Panc1 (cell line): Measurements from ENCODE around the gene CD151. TPM values are rescaled to one million over a fixed set of nuclear protein-coding genes. Genes with fewer than 3 reads are reported as not detected.
A peak's percentile ranks its signal among the peaks of the same experiment; 100 is the strongest.

ENCODE experiments used
- ATAC-seq: fragments of 200-7000 bp; cut with Tn5 transposase; 2 replicates; pipeline ENCODE4 v1.9.1; 2020; ENCODE audit warnings: mild to moderate bottlenecking, moderate library complexity
- BruUV-seq: library from RNA; stranded (reverse); fragments of 400-500 nt; replicated peaks from 2 replicates; lab custom pipeline; 2021; lab: Mats Ljungman, UMichigan
- CTCF ChIA-PET: fragments of 300-600 bp; sonication (Branson Sonifier 250); formaldehyde crosslinking; loops from one replicate; lab custom pipeline; 2022; ENCODE audit warnings: antibody characterized with exemption; lab: Charles Lee
- POLR2A ChIA-PET: fragments of 300-600 bp; sonication (Branson Sonifier 250); formaldehyde crosslinking; loops from one replicate; lab custom pipeline; 2022; ENCODE audit warnings: antibody characterized with exemption; lab: Charles Lee
- DNase-seq: peaks from one replicate; pipeline ENCODE4 v3.0.0-alpha.2; 2010; ENCODE audit warnings: low read depth, low spot score
- H3K27ac ChIP-seq: 2 replicates; pipeline ENCODE4 v1.5.1; 2011; ENCODE audit warnings: mild to moderate bottlenecking, low read length, inconsistent platforms
- H3K27me3 ChIP-seq: fragments of 200-500 bp; sonication (Bioruptor generic); 2 replicates; pipeline ENCODE4 v1.6.0; 2014; ENCODE audit warnings: low read length, inconsistent platforms; ENCODE audit not compliant: control insufficient read depth, insufficient read depth
- H3K36me3 ChIP-seq: fragments of 200-500 bp; sonication (Bioruptor generic); 2 replicates; pipeline ENCODE4 v1.5.1; 2014; ENCODE audit warnings: inconsistent platforms, mild to moderate bottlenecking, low read length, moderate library complexity; ENCODE audit not compliant: control insufficient read depth, insufficient read depth
- H3K4me1 ChIP-seq: 2 replicates; pipeline ENCODE4 v1.5.1; 2011; ENCODE audit warnings: inconsistent platforms, mild to moderate bottlenecking, low read length, moderate library complexity; ENCODE audit not compliant: control insufficient read depth, insufficient read depth
- H3K4me3 ChIP-seq, 2 experiments: 2 replicates each; pipeline ENCODE4 v1.5.1; 2011 to 2012; ENCODE audit warnings: low read depth in 2 of 2, low read length in 2 of 2, mild to moderate bottlenecking in 2 of 2, inconsistent platforms in 1 of 2, moderate library complexity in 1 of 2
- H3K9me3 ChIP-seq: fragments of 200-500 bp; sonication (Bioruptor generic); 2 replicates; pipeline ENCODE4 v1.5.1; 2014; ENCODE audit warnings: low read depth, mild to moderate bottlenecking, inconsistent platforms, low read length, moderate library complexity; ENCODE audit not compliant: control insufficient read depth, insufficient read depth
- POLR2AphosphoS5 ChIP-seq: IDR thresholded peaks from 2 replicates; pipeline ENCODE4 v1.6.1; 2012; ENCODE audit warnings: mild to moderate bottlenecking, low read depth, low read length, moderate library complexity
- SIN3A ChIP-seq: IDR thresholded peaks from 2 replicates; pipeline ENCODE4 v1.6.1; 2012; ENCODE audit warnings: low read depth, mild to moderate bottlenecking, low read length, moderate library complexity, borderline replicate concordance; ENCODE audit not compliant: insufficient read depth
- TCF7L2 ChIP-seq: IDR thresholded peaks from 2 replicates; pipeline ENCODE4 v1.6.1; 2011; ENCODE audit warnings: mild to moderate bottlenecking, low read depth, low read length, inconsistent platforms
- in situ Hi-C: cut with HindIII; loops from 2 replicates; pipeline ENCODE4 v1.10.0; 2016; ENCODE audit warnings: low sequenced_read_pairs, low pct_unique_long_range_greater_than_20kb
- intact Hi-C: fragments of 100-400 bp; cut with micrococcal nuclease; formaldehyde crosslinking; loops from one replicate; pipeline ENCODE4 v1.10.0; 2022; ENCODE audit not compliant: unreplicated experiment
- total RNA-seq: library from RNA; stranded (reverse); gene quantifications from one replicate; pipeline ENCODE4 v1.2.1, GENCODE V29; 2021; ENCODE audit not compliant: unreplicated experiment
- TF ChIP-seq, protein P1 (sequence below), 2 experiments: IDR thresholded peaks; 2 replicates each; pipeline ENCODE4 v1.6.1; 2011 to 2012; ENCODE audit warnings: low read depth in 2 of 2, control low read depth in 1 of 2, low read length in 1 of 2, mild to moderate bottlenecking in 1 of 2, moderate library complexity in 1 of 2; ENCODE audit not compliant: insufficient read depth in 1 of 2
- TF ChIP-seq, protein P2 (sequence below): fragments of 450-650 bp; IDR thresholded peaks from 2 replicates; pipeline ENCODE4 v1.5.1; 2017; ENCODE audit warnings: mild to moderate bottlenecking

The CD151 gene
- total RNA-seq, 1 experiment from 2014 or later: 680 TPM

DNA sequence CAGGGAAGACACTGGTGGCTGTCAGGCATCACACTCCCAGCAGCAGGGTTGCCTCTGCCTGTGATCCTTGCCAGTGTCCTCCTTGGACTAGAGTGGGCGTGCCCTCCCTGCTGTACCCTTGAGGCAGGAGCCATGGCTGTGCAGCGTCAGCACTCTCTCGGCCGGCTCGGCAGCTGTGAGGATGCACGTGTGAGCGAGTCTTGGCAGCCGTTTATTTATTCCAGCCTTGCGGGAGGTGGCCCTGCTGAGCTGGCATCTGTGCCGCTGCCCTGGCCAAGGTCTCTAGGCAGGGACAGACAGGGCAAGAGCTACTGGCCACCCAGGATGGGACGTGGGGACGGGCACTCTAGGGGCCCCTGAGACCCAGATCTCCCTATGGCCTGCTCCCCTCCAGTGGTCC is 43.8 kb downstream of the CD151 start:
- TF ChIP-seq POLR2AphosphoS5 (peak; percentile 64; the same call in 1 of the 2 replicates), TCF7L2 (no peak), SIN3A (no peak)
- TF ChIP-seq, protein P1, sequence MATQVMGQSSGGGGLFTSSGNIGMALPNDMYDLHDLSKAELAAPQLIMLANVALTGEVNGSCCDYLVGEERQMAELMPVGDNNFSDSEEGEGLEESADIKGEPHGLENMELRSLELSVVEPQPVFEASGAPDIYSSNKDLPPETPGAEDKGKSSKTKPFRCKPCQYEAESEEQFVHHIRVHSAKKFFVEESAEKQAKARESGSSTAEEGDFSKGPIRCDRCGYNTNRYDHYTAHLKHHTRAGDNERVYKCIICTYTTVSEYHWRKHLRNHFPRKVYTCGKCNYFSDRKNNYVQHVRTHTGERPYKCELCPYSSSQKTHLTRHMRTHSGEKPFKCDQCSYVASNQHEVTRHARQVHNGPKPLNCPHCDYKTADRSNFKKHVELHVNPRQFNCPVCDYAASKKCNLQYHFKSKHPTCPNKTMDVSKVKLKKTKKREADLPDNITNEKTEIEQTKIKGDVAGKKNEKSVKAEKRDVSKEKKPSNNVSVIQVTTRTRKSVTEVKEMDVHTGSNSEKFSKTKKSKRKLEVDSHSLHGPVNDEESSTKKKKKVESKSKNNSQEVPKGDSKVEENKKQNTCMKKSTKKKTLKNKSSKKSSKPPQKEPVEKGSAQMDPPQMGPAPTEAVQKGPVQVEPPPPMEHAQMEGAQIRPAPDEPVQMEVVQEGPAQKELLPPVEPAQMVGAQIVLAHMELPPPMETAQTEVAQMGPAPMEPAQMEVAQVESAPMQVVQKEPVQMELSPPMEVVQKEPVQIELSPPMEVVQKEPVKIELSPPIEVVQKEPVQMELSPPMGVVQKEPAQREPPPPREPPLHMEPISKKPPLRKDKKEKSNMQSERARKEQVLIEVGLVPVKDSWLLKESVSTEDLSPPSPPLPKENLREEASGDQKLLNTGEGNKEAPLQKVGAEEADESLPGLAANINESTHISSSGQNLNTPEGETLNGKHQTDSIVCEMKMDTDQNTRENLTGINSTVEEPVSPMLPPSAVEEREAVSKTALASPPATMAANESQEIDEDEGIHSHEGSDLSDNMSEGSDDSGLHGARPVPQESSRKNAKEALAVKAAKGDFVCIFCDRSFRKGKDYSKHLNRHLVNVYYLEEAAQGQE (IDR thresholded peaks at IDR 0.05; ENCODE audit: insufficient read depth in 1 of 2, low read depth in 2 of 2, low read length in 1 of 2): 0 out of 4 replicates have a peak, but pooled peaks of 1 of the 2 experiments have one; percentile 1
- TF ChIP-seq, protein P2, sequence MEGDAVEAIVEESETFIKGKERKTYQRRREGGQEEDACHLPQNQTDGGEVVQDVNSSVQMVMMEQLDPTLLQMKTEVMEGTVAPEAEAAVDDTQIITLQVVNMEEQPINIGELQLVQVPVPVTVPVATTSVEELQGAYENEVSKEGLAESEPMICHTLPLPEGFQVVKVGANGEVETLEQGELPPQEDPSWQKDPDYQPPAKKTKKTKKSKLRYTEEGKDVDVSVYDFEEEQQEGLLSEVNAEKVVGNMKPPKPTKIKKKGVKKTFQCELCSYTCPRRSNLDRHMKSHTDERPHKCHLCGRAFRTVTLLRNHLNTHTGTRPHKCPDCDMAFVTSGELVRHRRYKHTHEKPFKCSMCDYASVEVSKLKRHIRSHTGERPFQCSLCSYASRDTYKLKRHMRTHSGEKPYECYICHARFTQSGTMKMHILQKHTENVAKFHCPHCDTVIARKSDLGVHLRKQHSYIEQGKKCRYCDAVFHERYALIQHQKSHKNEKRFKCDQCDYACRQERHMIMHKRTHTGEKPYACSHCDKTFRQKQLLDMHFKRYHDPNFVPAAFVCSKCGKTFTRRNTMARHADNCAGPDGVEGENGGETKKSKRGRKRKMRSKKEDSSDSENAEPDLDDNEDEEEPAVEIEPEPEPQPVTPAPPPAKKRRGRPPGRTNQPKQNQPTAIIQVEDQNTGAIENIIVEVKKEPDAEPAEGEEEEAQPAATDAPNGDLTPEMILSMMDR: no peak
- peak; percentile 15 for ATAC-seq
- Histone ChIP-seq H3K4me3 (no peak overlapping the region), H3K36me3 (no peaks in the 10 kb centered on the region), H3K9me3 (no peaks in the 10 kb centered on the region), H3K27ac (no peak overlapping the region), H3K4me1 (0 out of 2 replicates have a peak, but pooled peaks cover 3% of the 10 kb centered on the region), H3K27me3 (no peaks in the 10 kb centered on the region)
- intact Hi-C loops: no loop called here
- DNase-seq: no peak
- no TSS peak for BruUV-seq
- in situ Hi-C loops: no loop called here
- CTCF ChIA-PET: no interaction called here
- POLR2A ChIA-PET: no interaction called here

DNA sequence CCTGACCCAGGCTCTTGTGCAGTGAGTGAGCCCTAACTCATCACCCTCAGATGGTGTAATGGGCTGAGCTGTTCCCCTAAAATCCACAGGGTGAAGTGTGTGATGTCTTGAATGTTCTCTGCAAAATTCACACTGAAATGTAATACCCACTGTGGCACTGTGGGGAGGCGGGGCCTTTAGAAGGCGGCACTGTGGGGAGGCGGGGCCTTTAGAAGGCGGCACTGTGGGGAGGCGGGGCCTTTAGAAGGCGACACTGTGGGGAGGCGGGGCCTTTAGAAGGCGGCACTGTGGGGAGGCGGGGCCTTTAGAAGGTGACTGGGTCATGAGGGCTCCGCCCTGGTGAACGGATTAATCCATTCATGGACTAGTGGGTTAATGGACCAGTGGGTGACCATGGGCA is 44.8 kb downstream of the CD151 start:
- POLR2A ChIA-PET: no interaction called here
- CTCF ChIA-PET: no interaction called here

More for the DNA sequence above, 44.8 kb downstream of the CD151 start:
- H3K4me1 ChIP-seq: 0 out of 2 replicates have a peak, but pooled peaks cover 3% of the 10 kb centered on the region
- DNase-seq: no peak
- no peaks in the 10 kb centered on the region for H3K9me3 ChIP-seq
- H3K4me3 ChIP-seq: no peak overlapping the region
- BruUV-seq: no TSS peak
- peak; percentile 72 for ATAC-seq
- H3K27me3 ChIP-seq: no peaks in the 10 kb centered on the region
- no peaks in the 10 kb centered on the region for H3K36me3 ChIP-seq
- no peak overlapping the region for H3K27ac ChIP-seq
- intact Hi-C loops (no loop called here), in situ Hi-C loops (no loop called here)
- TF ChIP-seq, protein P1 (IDR thresholded peaks at IDR 0.05; ENCODE audit: insufficient read depth in 1 of 2, low read depth in 2 of 2, low read length in 1 of 2): no peak
- TF ChIP-seq POLR2AphosphoS5 (no peak), SIN3A (no peak), TCF7L2 (no peak)
- TF ChIP-seq, protein P2: no peak
